NT2/D1 (cell line): Measurements from ENCODE around the gene HOXA5.

Experiments used
- YY1 ChIP-seq: IDR thresholded peaks from 2 replicates; pipeline ENCODE4 v1.6.1; 2011; ENCODE audit not compliant: insufficient read length, insufficient read depth
- ZNF274 ChIP-seq: IDR thresholded peaks from 2 replicates; pipeline ENCODE4 v1.6.1; 2011; ENCODE audit warnings: mild to moderate bottlenecking, low read depth, low read length

DNA sequence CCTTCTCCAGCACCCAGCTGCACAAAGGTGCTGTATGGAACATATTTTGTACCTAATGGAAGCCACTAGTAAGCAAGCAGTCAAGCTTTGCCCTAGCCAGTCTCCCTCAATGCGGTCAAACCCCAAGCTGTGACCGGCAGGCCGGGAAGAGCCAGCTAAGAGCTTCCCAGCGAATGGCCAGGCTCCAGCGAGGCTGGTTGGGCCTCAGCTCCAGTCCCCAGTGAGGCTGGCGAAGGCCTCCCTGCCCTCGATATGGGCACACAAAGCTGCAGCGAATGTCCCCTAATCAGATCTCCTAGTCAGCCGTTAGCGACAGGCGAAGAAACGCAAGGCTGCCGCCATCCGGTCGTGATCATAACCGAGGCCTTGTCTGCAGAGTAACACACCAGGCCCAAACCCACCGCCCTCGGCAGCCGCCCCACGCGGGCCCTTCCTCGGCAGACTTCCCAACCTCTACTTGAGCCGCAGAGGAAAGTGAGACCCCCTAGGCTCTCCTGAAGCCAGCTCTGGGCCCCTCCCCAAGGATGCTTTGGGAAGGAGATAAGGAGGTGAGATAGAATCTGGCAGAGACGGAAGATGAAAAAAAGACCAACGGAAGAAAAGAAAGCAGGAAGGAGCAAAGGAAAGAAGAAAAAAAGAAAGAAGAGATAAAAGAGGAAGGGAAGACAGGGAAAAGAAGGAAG lies 24.9 kb upstream of the HOXA5 start:
- TF ChIP-seq YY1 (no peak), ZNF274 (no peak)
